HG03045 (cell line): Measurements from ENCODE around the gene KIF5A.
"Not testable (repeated sequence)": the region's sequence is repeated elsewhere in the genome, so short reads cannot be mapped to it uniquely, and the experiment has no call there.

ENCODE experiments used
- ATAC-seq: cut with Tn5 transposase; IDR thresholded peaks from one replicate; pipeline ENCODE4 v1.9.1; 2021; ENCODE audit warnings: mild to moderate bottlenecking, moderate library complexity; ENCODE audit not compliant: unreplicated experiment

KIF5A gene

DNA sequence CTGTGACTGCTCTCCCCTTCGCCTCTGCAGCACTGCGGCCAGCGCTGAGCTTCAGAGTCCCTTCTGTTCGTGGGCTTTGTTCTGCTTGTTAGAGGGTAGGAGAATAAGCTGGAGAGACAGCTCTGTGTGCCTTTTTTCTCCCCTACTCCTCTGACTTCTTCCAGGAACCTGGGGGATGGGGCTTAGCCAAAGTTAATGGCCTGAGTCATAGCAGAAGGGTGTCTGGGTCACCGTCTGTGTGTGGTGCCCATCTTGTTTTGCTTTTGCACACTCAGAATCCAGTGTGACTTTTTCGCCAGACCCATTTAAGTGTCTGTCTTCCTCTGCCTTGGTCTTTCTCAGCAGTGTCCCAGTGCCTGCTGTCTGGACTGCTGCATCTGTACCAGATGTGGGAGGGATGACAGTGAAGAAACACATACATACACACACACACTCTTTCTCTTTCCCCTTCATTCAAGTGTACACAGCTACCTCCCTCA is 3.0 kb downstream of the KIF5A start:
- no peak for ATAC-seq

DNA sequence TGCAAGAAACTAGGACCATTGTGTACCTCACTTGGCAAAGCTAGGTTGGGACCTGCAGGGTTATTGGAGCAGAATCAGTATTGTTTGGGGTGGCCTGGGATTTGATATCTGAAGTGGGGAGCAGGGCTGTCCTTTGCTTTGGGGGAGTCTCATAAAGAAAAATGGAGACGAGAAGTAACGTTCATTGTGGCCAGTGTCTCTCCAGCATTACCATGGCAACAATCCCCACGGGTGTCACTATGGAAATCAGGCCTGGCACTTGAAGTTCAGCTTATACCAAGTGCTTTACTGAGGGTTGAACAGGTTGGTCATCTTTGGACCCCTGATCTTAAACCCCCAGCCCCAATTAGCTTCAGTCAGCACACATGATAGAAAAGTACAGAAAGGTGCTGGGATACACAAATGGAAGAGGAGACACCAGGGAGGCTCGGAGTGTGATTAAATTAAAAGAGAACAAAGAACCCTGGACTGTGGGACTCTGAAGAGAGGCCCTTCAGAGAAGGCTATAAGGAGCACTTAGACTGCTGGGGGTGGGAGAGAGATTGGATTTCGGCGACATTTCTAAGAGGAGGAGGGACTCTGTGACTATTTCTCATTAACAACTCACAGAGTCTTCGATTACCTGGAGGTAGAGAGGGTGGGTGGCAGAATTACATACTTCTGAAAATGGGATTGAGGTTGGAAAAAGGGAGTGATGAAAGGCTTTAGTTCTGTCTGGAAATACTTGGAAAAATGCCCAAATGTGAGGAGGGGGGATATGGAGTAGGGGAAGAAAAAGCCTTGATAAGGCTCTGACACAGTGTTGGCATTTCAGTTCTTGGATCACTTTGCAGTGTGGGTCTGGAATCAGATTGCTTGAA is 3.7 kb downstream of the KIF5A start:
- no peak for ATAC-seq

DNA sequence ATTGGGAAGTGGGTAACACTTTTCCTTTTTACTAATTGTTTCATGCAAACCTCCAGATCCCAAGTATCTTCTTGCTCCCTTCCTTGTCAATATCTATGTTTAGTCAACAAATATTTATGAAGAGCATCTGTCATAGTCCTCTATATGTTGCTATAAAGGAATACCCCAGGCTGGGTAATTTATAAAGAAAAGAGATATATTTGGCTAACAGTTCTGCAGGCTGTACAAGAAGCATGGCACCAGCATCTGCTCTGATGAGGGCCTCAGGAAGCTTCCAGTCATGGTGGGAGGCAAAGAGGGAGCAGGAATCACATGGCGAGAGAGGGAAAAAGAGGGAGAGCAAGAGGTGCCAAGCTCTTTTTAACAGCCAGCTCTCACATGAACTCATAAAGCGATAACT is 4.6 kb downstream of the KIF5A start:
- no peak for ATAC-seq

DNA sequence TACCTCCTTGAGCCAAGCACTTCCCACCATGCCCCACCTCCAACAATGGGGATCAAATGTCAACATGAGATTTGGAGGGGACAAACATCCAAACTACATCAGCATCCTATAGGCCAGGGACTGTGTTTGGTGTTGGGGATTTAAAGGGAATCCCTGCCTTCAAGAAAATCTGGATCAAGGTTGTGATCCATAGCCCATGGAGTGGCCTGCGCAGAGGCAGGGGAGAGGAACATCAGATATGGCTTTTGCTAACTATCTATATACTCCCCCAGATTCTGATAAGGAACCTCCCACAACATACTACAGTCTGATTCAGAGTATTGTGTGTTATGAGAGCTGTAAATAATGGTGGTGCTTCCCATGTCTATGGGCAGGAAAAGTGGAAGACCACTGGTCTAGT is 5.1 kb downstream of the KIF5A start:
- no peak for ATAC-seq

DNA sequence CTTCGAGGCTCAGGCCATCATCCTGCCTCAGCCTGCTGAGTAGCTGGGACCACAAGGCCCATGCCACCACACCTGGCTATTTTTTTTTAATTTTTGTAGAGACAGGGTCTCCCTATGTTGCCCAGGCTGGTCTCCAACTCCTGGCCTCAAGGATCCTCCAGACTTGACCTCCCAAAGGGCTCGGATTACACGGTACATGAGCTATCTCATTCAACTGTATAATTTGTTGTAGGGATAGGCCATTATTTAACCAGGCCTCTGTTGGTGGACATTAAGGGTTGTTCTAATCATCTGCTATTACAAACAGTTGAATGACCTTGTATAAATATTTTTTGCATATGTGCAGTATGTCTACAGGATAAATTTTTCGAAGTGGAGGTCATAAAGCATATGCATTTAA is 9.0 kb downstream of the KIF5A start:
- ATAC-seq = no peak

DNA sequence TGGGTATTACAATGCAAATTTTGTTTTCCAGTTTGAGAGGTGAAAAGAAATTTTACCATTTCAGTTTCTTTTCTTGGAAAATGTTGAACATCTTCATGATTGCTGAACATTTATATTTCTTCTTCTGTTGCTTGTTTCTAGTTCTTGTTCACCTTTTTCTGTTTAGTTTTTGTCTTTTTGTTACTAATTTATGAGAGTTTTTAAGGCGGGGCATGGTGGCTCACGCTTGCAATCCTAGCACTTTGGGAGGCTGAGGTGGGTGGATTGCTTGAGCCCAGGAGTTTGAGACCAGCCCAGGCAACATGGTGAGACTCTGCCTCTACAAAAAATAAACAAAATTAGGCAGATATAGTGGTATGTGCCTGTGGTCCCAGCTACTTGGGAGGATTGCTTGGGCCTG is 10.7 kb downstream of the KIF5A start:
- no peak for ATAC-seq

DNA sequence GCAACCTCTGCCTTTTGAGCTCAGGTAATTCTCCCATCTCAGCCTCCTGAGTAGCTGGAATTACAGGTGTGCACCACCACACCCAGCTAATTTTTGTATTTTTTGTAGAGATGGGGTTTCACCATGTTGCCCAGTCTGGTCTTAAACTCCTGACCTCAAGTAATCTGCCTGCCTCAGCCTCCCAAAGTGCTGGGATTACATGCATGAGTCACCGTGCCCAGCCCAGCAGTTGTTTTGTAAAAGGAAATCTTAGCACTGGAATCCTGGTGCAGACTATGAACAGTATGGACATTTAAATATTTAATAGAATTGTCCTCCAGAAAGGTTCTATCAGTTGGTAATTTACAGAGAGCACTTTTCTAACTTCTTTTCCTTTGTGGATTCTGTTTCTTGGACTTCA is 11.3 kb downstream of the KIF5A start:
- not testable (repeated sequence) for ATAC-seq

DNA sequence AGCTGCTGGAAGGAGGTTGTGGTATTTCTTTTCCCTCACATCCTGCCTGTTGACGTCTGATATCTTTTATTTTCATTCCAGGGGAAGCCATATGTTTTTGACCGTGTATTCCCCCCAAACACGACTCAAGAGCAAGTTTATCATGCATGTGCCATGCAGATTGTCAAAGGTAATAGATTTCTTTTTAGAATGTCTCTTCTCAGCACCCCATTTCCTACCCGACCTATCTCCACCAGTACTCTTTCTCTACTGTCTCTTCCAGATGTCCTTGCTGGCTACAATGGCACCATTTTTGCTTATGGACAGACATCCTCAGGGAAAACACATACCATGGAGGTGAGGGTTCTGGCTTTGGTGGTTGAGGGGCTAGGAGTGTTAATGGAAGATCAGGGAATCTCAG is 13.5 kb downstream of the KIF5A start:
- ATAC-seq = no peak

DNA sequence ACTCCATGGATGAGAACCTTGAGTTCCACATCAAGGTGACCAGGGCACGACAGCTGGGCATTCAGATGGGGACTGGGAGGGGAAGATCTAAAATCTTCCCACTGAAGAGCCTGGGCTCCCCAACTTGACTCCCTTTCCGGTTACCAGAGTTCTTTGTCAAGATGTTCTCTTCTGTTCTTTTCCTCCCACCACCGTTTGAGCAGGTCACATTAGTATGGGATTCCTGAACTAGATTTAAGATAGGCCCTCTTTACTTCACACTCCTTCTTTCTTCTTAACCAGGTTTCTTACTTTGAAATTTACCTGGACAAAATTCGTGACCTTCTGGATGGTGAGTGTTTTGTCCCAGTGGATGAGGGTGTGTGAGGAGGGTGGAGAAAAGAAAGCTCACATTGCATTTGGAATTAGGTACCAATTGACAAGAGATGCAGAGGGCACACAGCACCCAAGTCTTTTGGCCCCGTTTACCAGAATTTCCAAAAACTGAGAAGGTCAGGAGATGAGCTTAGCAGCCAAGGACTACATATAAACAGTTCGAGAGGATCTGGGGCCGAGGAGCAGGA is 14.4 kb downstream of the KIF5A start:
- ATAC-seq = no peak

DNA sequence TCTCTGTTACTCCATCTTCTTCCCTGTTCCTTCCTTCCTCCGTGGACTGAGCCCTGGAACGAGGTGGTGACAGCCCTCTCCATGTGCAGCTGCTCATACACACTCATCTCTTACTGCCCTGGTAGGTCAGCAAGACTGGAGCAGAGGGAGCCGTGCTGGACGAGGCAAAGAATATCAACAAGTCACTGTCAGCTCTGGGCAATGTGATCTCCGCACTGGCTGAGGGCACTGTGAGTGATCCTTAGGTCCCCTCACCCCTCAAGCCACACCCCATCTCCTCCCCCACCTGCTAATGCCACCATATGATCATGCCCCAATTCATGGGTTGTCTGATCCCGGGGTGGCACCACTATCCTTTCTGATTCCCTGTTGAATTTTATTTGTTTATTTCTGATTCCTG is 19.0 kb downstream of the KIF5A start:
- ATAC-seq = no peak

DNA sequence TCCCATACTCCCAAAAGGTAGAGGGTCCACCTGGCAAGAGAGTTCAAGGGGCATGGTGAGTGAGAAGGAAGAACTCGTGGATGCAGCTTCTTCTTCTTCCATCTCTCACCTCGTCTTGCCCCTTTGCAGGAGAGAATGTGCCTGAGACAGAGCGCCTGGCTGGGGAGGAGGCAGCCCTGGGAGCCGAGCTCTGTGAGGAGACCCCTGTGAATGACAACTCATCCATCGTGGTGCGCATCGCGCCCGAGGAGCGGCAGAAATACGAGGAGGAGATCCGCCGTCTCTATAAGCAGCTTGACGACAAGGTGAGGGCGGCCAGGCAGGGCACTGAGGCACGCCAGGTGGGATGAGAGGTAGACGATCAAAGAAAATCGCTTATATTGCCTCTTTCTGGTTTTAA is 20.0 kb downstream of the KIF5A start:
- no peak for ATAC-seq

DNA sequence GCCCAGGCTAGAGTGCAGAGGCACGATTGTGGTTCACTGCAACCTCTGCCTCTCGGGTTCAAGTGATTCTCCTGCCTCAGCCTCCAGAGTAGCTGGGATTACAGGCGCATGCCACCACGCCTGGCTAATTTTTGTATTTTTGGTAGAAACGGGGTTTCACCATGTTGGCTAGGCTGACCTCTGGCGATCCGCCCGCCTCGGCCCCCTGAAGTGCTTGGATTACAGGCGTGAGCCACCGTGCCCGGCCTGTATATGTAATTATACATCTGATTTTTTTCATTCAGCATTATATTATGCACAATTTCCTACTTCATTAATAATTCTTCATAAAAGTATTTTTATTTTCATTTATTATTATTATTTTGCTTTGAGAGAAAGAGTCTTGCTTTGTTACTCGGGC is 20.6 kb downstream of the KIF5A start:
- ATAC-seq = not testable (repeated sequence)

DNA sequence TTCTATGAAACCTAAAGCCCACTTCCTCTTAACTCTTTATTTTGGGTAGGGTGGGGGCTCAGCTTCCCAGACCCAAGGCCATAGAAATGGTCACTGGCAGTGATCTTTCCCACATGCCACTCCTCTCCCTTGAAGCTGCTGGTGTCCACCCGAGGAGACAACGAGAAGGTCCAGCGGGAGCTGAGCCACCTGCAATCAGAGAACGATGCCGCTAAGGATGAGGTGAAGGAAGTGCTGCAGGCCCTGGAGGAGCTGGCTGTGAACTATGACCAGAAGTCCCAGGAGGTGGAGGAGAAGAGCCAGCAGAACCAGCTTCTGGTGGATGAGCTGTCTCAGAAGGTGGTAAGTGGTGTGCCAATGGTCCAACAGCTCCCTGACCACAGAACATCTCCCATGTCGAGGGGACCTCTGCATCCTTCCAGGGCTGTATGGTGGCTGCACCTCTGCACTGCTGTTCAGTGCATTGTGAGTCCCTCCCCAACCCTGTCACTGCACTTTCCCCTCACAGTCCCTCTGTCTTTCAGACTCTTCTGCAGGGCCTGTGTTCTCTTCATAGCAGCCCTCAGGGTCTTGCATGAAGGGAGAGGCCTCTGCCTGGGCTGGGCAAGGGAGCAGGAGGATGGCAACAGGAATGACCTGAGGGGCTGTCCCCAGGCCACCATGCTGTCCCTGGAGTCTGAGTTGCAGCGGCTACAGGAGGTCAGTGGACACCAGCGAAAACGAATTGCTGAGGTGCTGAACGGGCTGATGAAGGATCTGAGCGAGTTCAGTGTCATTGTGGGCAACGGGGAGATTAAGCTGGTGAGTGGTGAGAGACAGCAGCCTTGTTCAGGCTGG is 22.3 kb downstream of the KIF5A start:
- ATAC-seq = no peak

DNA sequence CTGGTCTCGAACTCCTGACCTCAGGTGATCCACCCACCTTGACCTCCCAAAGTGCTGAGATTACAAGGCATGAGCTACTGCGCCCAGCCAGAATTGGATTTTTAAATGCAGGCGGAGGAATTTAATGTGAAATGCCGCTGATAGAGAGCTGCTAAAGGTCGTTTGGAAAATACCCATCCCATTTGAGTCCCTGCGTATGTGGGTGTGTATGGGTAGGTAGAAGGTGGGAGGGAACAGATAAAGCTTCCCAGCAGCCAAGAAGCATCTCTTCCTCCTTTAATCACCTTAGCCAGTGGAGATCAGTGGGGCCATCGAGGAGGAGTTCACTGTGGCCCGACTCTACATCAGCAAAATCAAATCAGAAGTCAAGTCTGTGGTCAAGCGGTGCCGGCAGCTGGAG is 25.0 kb downstream of the KIF5A start:
- no peak for ATAC-seq

DNA sequence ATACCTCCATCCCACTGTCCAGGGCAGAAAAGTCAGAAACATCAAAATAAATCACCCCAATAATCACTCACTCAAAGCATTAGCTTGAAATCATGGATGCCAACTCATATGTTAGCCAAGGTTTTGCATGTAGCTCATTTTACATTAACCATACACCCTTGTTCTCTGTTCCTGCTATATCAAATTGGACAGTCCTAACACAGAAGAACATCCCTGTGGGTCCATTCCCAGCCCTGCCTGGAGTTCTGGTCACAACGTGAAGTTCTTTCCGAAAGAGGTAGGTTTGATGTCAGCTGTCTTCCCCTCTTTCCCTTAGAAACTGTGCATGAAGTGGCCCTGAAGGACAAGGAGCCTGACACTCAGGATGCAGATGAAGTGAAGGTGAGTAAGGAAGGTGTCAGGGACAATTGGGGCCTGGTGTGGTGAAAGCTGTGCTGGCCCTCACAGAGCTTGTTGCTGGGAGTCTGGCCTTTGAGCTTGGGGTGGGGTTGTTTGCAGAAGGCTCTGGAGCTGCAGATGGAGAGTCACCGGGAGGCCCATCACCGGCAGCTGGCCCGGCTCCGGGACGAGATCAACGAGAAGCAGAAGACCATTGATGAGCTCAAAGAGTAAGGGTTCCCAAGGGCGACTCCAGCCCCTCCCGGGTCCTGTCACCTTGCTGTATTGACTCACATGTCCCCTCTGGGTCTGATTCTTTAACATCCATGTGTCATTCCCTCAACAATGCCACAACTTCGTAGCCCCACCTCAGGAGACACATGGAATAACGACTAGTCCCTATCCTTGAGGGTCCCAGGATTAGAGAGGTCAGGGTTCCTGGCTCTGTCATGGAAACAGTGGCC is 26.1 kb downstream of the KIF5A start:
- no peak for ATAC-seq

DNA sequence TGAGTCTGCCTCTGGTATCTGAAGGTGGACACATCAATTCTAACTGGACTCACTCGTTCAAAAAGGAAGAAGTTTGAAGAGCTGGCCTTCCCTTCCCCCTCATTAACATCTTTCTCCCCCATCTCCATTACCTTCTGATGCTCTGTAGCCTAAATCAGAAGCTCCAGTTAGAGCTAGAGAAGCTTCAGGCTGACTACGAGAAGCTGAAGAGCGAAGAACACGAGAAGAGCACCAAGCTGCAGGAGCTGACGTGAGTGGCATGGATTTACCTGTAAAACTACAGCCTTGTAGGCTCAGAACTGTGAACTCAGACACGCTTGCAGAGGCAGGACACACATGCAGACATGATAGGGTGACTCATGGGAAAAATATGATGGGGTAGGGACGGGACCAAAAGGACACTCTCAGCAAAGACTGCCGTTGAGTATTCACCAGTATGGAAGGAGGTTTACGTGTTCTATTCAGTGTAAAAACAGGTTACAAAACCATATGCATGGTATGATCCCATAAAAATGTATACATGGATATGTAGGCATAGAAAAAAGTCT is 26.8 kb downstream of the KIF5A start:
- no peak for ATAC-seq

DNA sequence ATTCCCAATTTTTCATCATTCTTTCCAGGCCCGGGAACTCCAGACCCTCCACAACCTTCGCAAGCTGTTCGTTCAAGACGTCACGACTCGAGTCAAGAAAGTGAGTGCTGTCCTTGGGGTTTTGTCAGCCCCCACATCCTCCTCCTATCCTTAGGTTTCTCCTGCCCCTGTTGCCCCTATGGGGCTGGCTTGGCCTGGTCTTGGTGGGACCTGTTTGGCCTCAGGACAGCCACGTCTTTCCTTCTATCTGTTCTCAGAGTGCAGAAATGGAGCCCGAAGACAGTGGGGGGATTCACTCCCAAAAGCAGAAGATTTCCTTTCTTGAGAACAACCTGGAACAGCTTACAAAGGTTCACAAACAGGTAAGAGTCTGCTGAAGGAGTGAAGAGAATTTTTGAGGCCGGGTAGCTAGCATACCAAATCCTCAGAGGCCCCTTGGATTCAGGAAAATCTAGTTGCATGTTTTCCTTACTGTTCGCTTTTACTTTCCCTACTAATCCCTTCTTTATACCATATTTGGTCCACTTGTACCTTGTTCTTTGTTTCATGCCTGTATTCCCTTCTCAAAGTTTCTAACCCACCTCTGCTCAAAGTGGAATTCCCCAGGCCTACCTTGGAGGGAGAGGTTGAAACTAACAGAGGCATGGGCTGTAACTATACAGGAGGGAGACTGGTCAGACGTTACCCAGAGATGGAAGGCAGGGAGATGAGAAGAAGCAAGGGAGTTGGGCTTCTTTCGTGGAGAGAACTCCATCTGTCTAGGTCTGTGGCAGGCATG is 28.3 kb downstream of the KIF5A start:
- no peak for ATAC-seq

DNA sequence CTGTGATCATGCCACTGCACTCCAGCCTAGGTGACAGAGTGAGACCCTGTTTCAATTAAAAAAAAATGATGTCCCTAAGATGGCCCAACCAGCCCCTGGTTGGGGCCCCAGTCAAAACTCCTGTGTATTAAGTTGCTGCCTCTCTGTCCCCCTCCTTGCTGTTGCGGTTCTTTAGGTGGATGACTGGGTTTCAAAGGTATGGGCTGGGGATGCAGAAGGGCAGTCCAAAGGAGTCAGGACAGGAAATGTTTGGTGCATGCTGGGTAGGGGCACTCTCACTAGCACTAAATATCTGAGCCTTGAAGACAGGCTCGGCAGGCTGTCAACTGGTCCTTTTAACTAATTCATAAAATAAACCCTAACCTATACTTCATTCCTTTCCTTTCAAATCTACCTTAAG is 29.2 kb downstream of the KIF5A start:
- no peak for ATAC-seq

DNA sequence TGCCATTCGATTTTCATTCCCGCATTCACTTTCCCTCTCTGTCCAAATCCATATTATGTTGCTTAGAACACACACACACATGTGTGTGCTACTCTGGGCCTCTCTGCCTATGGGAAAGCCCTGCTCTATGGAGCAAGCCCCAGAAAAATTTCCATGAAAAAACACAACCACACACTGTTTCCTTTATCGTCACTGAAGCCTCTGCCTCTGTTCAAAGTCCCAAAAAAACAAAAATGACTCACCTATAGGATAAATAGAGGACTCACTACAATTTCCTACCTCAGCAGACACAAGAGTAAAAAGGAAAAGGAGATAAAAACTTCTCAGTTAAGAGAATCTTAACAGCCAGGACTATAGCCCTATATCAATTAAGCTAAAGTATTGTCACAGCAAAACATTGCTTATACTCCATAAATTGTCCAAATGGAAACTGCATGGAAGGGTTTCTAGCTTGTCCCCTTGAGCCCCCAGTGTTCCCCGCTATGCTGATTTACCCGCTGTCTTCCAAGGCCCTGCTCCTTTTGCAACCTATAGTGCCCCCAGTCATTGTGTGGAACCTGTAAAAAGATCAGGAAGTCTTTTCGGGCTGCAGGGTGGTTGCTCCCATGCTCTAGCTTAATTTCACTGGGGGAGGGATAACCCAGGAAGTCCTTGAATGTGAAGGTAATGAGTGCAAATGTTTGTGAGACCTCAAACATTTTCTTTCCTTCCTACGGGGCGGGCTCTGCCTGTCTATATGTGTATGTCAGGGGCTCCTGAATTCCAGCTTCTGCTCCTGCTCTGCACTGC is 30.0 kb downstream of the KIF5A start:
- ATAC-seq = no peak
